GM12878 (cell line): ENCODE results near the gene MTFR1L. TPM values are rescaled to one million over a fixed set of nuclear protein-coding genes. Genes with fewer than 3 reads are reported as not detected.

Experiments used
- polyA plus RNA-seq, 11 experiments: library from polyadenylated mRNA; depleted of rRNA in 4 of 11; unstranded in 6 of 11; stranded (reverse) in 5 of 11; fragments of >200 nt; fragmentation: Nextera tagmentation in 4 of 11; fragmentation: Illumina TruSeq in 1 of 11; extraction: Ambion mirVana in 4 of 11; extraction: Trizol in 1 of 11; gene quantifications; 1 replicate in 1 of 11; 2 replicates in 10 of 11; pipeline versions ENCODE4 v1.2.1 to v1.2.3, GENCODE V29; 2011 to 2016; ENCODE audit warnings: inconsistent platforms in 2 of 11, missing spikeins in 2 of 11, low read depth in 1 of 11
- total RNA-seq, 4 experiments: library from RNA; depleted of rRNA in 3 of 4; stranded (reverse); fragments of >200 nt in 3 of 4; fragmentation: Illumina TruSeq in 1 of 4; extraction: Trizol in 1 of 4; gene quantifications; 2 replicates each; pipeline versions ENCODE4 v1.2.1 to v1.2.3, GENCODE V29; 2013 to 2021
- TF ChIP-seq, protein P1 (sequence below): fragments of 450-650 bp; IDR thresholded peaks from 2 replicates; pipeline ENCODE4 v1.6.1; 2018; ENCODE audit warnings: borderline replicate concordance, mild to moderate bottlenecking; ENCODE audit not compliant: partially characterized antibody
- TF ChIP-seq, protein P2 (sequence below): fragments of 450-650 bp; IDR thresholded peaks from 2 replicates; pipeline ENCODE4 v1.6.1; 2017; ENCODE audit warnings: low read depth, mild to moderate bottlenecking, moderate library complexity
- TF ChIP-seq, protein P3 (sequence below): fragments of 450-650 bp; IDR thresholded peaks from 2 replicates; pipeline ENCODE4 v1.6.1; 2017; ENCODE audit warnings: antibody characterized with exemption, mild to moderate bottlenecking, moderate library complexity
- TF ChIP-seq, protein P4 (sequence below): fragments of 450-650 bp; conservative IDR thresholded peaks from 2 replicates; pipeline ENCODE4 v1.6.1; 2017; ENCODE audit warnings: mild to moderate bottlenecking, moderate library complexity

MTFR1L gene
- total and polyA plus RNA-seq, 10 of the 15 experiments (the other 5 are each of a cell fraction or from before 2014, with no cell fraction given): 16.9 to 44.2 (median 30.3) TPM

DNA sequence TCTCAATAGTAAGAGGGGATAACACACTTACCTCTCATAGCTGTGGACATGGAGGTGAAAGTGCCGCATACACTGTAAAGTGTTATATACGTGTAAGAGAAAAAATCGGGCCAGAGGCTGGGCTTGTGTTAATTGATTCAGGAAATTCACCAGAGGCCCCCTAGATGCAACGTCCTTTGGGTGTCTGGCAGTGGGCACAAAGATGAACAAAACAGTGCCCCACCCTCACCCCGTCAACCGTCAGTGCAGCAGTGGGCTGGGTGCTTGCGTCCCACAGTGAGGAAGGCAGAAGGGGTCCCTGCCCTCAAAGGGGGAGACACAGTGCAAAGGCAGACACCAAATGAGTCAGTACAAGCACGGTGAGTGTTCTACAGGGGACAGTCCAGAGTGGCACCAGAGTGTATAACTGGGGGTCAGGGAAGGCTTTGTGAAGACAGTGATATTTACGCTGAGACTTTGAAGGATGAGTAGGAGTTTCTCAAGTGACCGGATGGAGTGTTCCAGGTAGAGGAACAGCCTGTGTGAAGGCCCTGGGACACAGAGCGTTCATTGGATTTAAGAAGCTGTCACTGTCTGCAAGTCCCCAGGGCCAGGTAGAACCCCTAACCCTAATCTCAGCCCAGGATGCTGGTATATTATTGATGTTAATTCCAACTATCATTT lies 6.6 kb upstream of the MTFR1L start (continued):
- TF ChIP-seq, protein P1, sequence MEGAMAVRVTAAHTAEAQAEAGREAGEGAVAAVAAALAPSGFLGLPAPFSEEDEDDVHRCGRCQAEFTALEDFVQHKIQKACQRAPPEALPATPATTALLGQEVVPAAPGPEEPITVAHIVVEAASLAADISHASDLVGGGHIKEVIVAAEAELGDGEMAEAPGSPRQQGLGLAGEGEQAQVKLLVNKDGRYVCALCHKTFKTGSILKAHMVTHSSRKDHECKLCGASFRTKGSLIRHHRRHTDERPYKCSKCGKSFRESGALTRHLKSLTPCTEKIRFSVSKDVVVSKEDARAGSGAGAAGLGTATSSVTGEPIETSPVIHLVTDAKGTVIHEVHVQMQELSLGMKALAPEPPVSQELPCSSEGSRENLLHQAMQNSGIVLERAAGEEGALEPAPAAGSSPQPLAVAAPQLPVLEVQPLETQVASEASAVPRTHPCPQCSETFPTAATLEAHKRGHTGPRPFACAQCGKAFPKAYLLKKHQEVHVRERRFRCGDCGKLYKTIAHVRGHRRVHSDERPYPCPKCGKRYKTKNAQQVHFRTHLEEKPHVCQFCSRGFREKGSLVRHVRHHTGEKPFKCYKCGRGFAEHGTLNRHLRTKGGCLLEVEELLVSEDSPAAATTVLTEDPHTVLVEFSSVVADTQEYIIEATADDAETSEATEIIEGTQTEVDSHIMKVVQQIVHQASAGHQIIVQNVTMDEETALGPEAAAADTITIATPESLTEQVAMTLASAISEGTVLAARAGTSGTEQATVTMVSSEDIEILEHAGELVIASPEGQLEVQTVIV: no peak
- TF ChIP-seq, protein P2, sequence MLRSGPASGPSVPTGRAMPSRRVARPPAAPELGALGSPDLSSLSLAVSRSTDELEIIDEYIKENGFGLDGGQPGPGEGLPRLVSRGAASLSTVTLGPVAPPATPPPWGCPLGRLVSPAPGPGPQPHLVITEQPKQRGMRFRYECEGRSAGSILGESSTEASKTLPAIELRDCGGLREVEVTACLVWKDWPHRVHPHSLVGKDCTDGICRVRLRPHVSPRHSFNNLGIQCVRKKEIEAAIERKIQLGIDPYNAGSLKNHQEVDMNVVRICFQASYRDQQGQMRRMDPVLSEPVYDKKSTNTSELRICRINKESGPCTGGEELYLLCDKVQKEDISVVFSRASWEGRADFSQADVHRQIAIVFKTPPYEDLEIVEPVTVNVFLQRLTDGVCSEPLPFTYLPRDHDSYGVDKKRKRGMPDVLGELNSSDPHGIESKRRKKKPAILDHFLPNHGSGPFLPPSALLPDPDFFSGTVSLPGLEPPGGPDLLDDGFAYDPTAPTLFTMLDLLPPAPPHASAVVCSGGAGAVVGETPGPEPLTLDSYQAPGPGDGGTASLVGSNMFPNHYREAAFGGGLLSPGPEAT: no peak
- TF ChIP-seq, protein P3, sequence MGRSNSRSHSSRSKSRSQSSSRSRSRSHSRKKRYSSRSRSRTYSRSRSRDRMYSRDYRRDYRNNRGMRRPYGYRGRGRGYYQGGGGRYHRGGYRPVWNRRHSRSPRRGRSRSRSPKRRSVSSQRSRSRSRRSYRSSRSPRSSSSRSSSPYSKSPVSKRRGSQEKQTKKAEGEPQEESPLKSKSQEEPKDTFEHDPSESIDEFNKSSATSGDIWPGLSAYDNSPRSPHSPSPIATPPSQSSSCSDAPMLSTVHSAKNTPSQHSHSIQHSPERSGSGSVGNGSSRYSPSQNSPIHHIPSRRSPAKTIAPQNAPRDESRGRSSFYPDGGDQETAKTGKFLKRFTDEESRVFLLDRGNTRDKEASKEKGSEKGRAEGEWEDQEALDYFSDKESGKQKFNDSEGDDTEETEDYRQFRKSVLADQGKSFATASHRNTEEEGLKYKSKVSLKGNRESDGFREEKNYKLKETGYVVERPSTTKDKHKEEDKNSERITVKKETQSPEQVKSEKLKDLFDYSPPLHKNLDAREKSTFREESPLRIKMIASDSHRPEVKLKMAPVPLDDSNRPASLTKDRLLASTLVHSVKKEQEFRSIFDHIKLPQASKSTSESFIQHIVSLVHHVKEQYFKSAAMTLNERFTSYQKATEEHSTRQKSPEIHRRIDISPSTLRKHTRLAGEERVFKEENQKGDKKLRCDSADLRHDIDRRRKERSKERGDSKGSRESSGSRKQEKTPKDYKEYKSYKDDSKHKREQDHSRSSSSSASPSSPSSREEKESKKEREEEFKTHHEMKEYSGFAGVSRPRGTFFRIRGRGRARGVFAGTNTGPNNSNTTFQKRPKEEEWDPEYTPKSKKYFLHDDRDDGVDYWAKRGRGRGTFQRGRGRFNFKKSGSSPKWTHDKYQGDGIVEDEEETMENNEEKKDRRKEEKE: no peak
- TF ChIP-seq, protein P4, sequence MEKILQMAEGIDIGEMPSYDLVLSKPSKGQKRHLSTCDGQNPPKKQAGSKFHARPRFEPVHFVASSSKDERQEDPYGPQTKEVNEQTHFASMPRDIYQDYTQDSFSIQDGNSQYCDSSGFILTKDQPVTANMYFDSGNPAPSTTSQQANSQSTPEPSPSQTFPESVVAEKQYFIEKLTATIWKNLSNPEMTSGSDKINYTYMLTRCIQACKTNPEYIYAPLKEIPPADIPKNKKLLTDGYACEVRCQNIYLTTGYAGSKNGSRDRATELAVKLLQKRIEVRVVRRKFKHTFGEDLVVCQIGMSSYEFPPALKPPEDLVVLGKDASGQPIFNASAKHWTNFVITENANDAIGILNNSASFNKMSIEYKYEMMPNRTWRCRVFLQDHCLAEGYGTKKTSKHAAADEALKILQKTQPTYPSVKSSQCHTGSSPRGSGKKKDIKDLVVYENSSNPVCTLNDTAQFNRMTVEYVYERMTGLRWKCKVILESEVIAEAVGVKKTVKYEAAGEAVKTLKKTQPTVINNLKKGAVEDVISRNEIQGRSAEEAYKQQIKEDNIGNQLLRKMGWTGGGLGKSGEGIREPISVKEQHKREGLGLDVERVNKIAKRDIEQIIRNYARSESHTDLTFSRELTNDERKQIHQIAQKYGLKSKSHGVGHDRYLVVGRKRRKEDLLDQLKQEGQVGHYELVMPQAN: no peak
